Measurements from ENCODE around the gene TMEM54. TPM values are rescaled to one million over a fixed set of nuclear protein-coding genes. Genes with fewer than 3 reads are reported as not detected.

TMEM54 gene
- total RNA-seq, 1 experiment from 2014 or later: 102 TPM

GRCh38 chr1:32883338-32884031, 17.7 kb downstream of the TMEM54 start:
- POLR2A ChIA-PET (ENCODE audit: unreplicated experiment): no interaction called here
- DNase-seq: no peak
- Histone ChIP-seq H4K20me1 (ENCODE audit: insufficient read depth) (no peaks in the 10 kb centered on the region), H3K79me2 (ENCODE audit: low read depth) (no peaks in the 10 kb centered on the region), H3K36me3 (ENCODE audit: low read depth) (no peaks in the 10 kb centered on the region), H3K9me3 (ENCODE audit: insufficient read depth, low read depth) (no peaks in the 10 kb centered on the region), H2AFZ (no peak overlapping the region), H3F3A (ENCODE audit: insufficient read depth, low read depth) (no peaks in the 10 kb centered on the region), H3K27ac (no peak overlapping the region), H3K4me3 (no peak overlapping the region), H3K27me3 (ENCODE audit: insufficient read depth, low read depth) (peaks cover 8% of the 10 kb centered on the region; the same call in 1 of the 2 replicates), H3K4me2 (no peak overlapping the region), H3K4me1 (replicated peaks; ENCODE audit: insufficient read depth) (no peaks in the 10 kb centered on the region), H3K9me2 (ENCODE audit: insufficient read depth) (no peaks in the 10 kb centered on the region)
- CTCF ChIA-PET: no interaction called here
- TF ChIP-seq CTCF (conservative IDR thresholded peaks at IDR 0.05) (no peak), EZH2 (IDR thresholded peaks at IDR 0.05; ENCODE audit: low read depth) (no peak)
- intact Hi-C loops (cut with micrococcal nuclease; ENCODE audit: unreplicated experiment): no loop called here
- BruUV-seq (replicated peaks): no TSS peak

GRCh38 chr1:32881871-32882850, 19.0 kb downstream of the TMEM54 start:
- H3K9me3 ChIP-seq (ENCODE audit: insufficient read depth, low read depth): no peaks in the 10 kb centered on the region
- TF ChIP-seq CTCF (conservative IDR thresholded peaks at IDR 0.05) (no peak), EZH2 (IDR thresholded peaks at IDR 0.05; ENCODE audit: low read depth) (no peak)
- ChIA-PET CTCF (no interaction called here), POLR2A (ENCODE audit: unreplicated experiment) (no interaction called here)
- DNase-seq: no peak
- H3K4me2 ChIP-seq: no peak overlapping the region
- no peaks in the 10 kb centered on the region for H3K36me3 ChIP-seq (ENCODE audit: low read depth)
- no peaks in the 10 kb centered on the region for H3F3A ChIP-seq (ENCODE audit: insufficient read depth, low read depth)
- intact Hi-C loops (cut with micrococcal nuclease; ENCODE audit: unreplicated experiment): loop anchor here (1.0 kb wide), 1 partner anchor 173 kb away; no protein-coding TSS in a partner anchor
- no TSS peak for BruUV-seq (replicated peaks)
- no peaks in the 10 kb centered on the region for H3K9me2 ChIP-seq (ENCODE audit: insufficient read depth)
- H3K4me3 ChIP-seq: no peak overlapping the region
- no peaks in the 10 kb centered on the region for H3K79me2 ChIP-seq (ENCODE audit: low read depth)
- H3K27ac ChIP-seq: no peak overlapping the region
- H3K27me3 ChIP-seq (ENCODE audit: insufficient read depth, low read depth): peaks cover 6% of the 10 kb centered on the region; the same call in 1 of the 2 replicates
- H2AFZ ChIP-seq: no peak overlapping the region
- H4K20me1 ChIP-seq (ENCODE audit: insufficient read depth): no peaks in the 10 kb centered on the region
- H3K4me1 ChIP-seq (replicated peaks; ENCODE audit: insufficient read depth): no peaks in the 10 kb centered on the region

GRCh38 chr1:32881291-32881690, 19.9 kb downstream of the TMEM54 start:
- no peak overlapping the region for H3K4me3 ChIP-seq
- H3K36me3 ChIP-seq (ENCODE audit: low read depth): no peaks in the 10 kb centered on the region
- H3K79me2 ChIP-seq (ENCODE audit: low read depth): no peaks in the 10 kb centered on the region
- BruUV-seq (replicated peaks): no TSS peak
- intact Hi-C loops (cut with micrococcal nuclease; ENCODE audit: unreplicated experiment): loop anchor here (1.0 kb wide), 1 partner anchor 174 kb away; no protein-coding TSS in a partner anchor
- H3K9me3 ChIP-seq (ENCODE audit: insufficient read depth, low read depth): no peaks in the 10 kb centered on the region
- no peak for TF ChIP-seq CTCF (conservative IDR thresholded peaks at IDR 0.05)
- TF ChIP-seq EZH2 (IDR thresholded peaks at IDR 0.05; ENCODE audit: low read depth): no peak
- no peak overlapping the region for H3K27ac ChIP-seq
- DNase-seq: no peak
- no peak overlapping the region for H2AFZ ChIP-seq
- no peaks in the 10 kb centered on the region for H3K4me1 ChIP-seq (replicated peaks; ENCODE audit: insufficient read depth)
- H3K4me2 ChIP-seq: no peak overlapping the region
- H4K20me1 ChIP-seq (ENCODE audit: insufficient read depth): no peaks in the 10 kb centered on the region
- no peaks in the 10 kb centered on the region for H3F3A ChIP-seq (ENCODE audit: insufficient read depth, low read depth)
- H3K27me3 ChIP-seq (ENCODE audit: insufficient read depth, low read depth): no peaks in the 10 kb centered on the region
- ChIA-PET POLR2A (ENCODE audit: unreplicated experiment) (no interaction called here), CTCF (interaction anchor here (0.5 kb wide), 1 partner anchor 352 kb away, joined by 5 read pairs; no protein-coding TSS in a partner anchor)
- H3K9me2 ChIP-seq (ENCODE audit: insufficient read depth): no peaks in the 10 kb centered on the region

Data from PC-9 (cell line).